ENCODE data around the gene FIBP.

- TF ChIP-seq, protein P1, sequence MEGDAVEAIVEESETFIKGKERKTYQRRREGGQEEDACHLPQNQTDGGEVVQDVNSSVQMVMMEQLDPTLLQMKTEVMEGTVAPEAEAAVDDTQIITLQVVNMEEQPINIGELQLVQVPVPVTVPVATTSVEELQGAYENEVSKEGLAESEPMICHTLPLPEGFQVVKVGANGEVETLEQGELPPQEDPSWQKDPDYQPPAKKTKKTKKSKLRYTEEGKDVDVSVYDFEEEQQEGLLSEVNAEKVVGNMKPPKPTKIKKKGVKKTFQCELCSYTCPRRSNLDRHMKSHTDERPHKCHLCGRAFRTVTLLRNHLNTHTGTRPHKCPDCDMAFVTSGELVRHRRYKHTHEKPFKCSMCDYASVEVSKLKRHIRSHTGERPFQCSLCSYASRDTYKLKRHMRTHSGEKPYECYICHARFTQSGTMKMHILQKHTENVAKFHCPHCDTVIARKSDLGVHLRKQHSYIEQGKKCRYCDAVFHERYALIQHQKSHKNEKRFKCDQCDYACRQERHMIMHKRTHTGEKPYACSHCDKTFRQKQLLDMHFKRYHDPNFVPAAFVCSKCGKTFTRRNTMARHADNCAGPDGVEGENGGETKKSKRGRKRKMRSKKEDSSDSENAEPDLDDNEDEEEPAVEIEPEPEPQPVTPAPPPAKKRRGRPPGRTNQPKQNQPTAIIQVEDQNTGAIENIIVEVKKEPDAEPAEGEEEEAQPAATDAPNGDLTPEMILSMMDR (IDR thresholded peaks at IDR 0.05) = no peak
- TF ChIP-seq POLR2A (IDR thresholded peaks at IDR 0.05; ENCODE audit: low read depth) (no peak), EP300 (IDR thresholded peaks at IDR 0.05) (no peak), POLR2AphosphoS5 (IDR thresholded peaks at IDR 0.05) (peak in 1 of 2 donors; percentile 2)
These were observed 20.8 kb downstream of the FIBP start for GRCh38 chr11:65867284-65868071.
